RWPE2 (cell line): ENCODE results near the gene FAM120B.

Experiments used
- ATAC-seq: fragments of 200-7000 bp; cut with Tn5 transposase; 3 replicates; pipeline ENCODE4 v1.9.1; 2021; ENCODE audit warnings: low read depth
- DNase-seq: peaks from one replicate; pipeline ENCODE4 v3.0.0-alpha.2; 2020; ENCODE audit warnings: low spot score
- H3K27ac ChIP-seq: fragments of 450-650 bp; 2 replicates; pipeline ENCODE4 v1.5.1; 2017; ENCODE audit warnings: mild to moderate bottlenecking; ENCODE audit not compliant: poor library complexity, severe bottlenecking
- H3K27me3 ChIP-seq: fragments of 250-450 bp; sonication (Bioruptor Pico); 2 replicates; pipeline ENCODE4 v1.5.1; 2021; ENCODE audit warnings: mild to moderate bottlenecking, moderate library complexity; ENCODE audit not compliant: insufficient read depth, poor library complexity, severe bottlenecking
- H3K36me3 ChIP-seq: fragments of 250-450 bp; sonication (Bioruptor Pico); 2 replicates; pipeline ENCODE4 v1.5.1; 2020; ENCODE audit warnings: low read depth, mild to moderate bottlenecking, moderate library complexity
- H3K4me1 ChIP-seq: fragments of 250-450 bp; sonication (Bioruptor Pico); 2 replicates; pipeline ENCODE4 v1.5.1; 2021; ENCODE audit warnings: mild to moderate bottlenecking, moderate library complexity; ENCODE audit not compliant: insufficient read depth, poor library complexity, severe bottlenecking
- H3K4me3 ChIP-seq: fragments of 250-450 bp; sonication (Bioruptor Pico); 2 replicates; pipeline ENCODE4 v1.5.1; 2021; ENCODE audit warnings: mild to moderate bottlenecking, moderate library complexity; ENCODE audit not compliant: severe bottlenecking
- H3K9me3 ChIP-seq: fragments of 250-450 bp; sonication (Bioruptor Pico); 2 replicates; pipeline ENCODE4 v1.5.1; 2021; ENCODE audit warnings: mild to moderate bottlenecking, moderate library complexity; ENCODE audit not compliant: severe bottlenecking
- TF ChIP-seq, protein P1 (sequence below): fragments of 450-650 bp; IDR thresholded peaks from one replicate; pipeline ENCODE4 v1.5.1; 2017; ENCODE audit warnings: mild to moderate bottlenecking, moderate library complexity; ENCODE audit not compliant: poor library complexity, severe bottlenecking

The FAM120B gene

GRCh38 chr6:170456334-170456733 lies 149.8 kb downstream of the FAM120B start:
- Histone ChIP-seq H3K9me3 (no peaks in the 10 kb centered on the region), H3K27ac (no peak overlapping the region), H3K27me3 (no peaks in the 10 kb centered on the region), H3K36me3 (no peaks in the 10 kb centered on the region), H3K4me3 (no peak overlapping the region), H3K4me1 (no peaks in the 10 kb centered on the region)
- TF ChIP-seq, protein P1, sequence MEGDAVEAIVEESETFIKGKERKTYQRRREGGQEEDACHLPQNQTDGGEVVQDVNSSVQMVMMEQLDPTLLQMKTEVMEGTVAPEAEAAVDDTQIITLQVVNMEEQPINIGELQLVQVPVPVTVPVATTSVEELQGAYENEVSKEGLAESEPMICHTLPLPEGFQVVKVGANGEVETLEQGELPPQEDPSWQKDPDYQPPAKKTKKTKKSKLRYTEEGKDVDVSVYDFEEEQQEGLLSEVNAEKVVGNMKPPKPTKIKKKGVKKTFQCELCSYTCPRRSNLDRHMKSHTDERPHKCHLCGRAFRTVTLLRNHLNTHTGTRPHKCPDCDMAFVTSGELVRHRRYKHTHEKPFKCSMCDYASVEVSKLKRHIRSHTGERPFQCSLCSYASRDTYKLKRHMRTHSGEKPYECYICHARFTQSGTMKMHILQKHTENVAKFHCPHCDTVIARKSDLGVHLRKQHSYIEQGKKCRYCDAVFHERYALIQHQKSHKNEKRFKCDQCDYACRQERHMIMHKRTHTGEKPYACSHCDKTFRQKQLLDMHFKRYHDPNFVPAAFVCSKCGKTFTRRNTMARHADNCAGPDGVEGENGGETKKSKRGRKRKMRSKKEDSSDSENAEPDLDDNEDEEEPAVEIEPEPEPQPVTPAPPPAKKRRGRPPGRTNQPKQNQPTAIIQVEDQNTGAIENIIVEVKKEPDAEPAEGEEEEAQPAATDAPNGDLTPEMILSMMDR: no peak
- ATAC-seq: no peak
- DNase-seq: no peak
